GM15510 (cell line): Measurements from ENCODE around the gene DEFB113.

Experiments used
- POLR2A ChIP-seq: IDR thresholded peaks from 3 replicates; pipeline ENCODE4 v1.6.1; 2011; ENCODE audit warnings: borderline replicate concordance; ENCODE audit not compliant: insufficient read length; ENCODE audit errors: extremely low read depth

DEFB113 gene, protein sequence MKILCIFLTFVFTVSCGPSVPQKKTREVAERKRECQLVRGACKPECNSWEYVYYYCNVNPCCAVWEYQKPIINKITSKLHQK

GRCh38 chr6:49969605-49970004 is at the start of gene DEFB113:
DEFB113 (minus strand) TSS chr6:49969625; CDS start chr6:49969625, 0 bp downstream.
- TF ChIP-seq POLR2A, result no peak

- TF ChIP-seq POLR2A, result no peak
These were observed 38.4 kb upstream of the DEFB113 start for GRCh38 chr6:50007819-50008218.

DNA sequence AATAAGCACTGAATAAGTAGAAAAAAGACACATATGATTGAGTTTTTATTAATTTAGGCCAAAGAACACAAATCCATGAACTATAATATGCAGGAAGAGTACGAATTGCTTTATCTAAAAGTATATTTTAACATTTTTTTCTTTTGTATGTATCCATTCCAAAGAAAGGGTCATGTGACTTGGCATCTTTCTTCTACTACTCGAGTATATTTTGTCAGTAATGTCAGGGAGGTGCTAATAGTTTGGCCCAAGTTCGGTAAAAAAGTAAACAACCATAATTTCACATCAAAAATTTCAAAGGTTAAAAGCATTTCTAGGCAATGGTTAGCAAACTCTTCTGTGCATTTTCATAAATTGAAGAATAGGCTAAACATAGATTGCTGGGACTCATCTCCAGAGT is 33.7 kb upstream of the DEFB113 start:
- TF ChIP-seq POLR2A, result no peak

GRCh38 chr6:49995278-49995677 is 25.9 kb upstream of the DEFB113 start:
- no peak for TF ChIP-seq POLR2A

- no peak for TF ChIP-seq POLR2A
These were observed 19.5 kb upstream of the DEFB113 start for GRCh38 chr6:49988900-49989299.

- TF ChIP-seq POLR2A, result no peak
These were observed 18.3 kb upstream of the DEFB113 start for GRCh38 chr6:49987749-49988148.

- no peak for TF ChIP-seq POLR2A
These were observed 17.1 kb upstream of the DEFB113 start for GRCh38 chr6:49986551-49986950.

DNA sequence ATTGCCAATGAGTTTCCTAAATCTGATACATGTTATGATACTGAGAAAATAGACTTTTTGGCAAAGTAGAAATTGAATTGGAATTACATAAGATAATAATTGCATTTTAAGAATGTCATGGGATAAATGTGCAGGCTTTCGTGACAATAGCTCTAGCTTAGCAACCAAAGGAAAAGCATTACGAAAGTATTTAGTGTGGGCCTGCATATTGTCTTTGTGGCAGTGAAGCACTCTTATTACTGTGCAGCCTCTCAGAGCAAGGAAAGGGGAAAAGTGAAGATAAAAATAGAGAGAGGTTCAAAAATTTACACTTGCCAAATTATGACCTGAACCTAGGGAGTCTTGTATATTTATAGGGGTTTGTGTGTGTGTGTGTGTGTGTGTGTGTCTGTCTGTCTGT is 12.6 kb upstream of the DEFB113 start:
- no peak for TF ChIP-seq POLR2A

DNA sequence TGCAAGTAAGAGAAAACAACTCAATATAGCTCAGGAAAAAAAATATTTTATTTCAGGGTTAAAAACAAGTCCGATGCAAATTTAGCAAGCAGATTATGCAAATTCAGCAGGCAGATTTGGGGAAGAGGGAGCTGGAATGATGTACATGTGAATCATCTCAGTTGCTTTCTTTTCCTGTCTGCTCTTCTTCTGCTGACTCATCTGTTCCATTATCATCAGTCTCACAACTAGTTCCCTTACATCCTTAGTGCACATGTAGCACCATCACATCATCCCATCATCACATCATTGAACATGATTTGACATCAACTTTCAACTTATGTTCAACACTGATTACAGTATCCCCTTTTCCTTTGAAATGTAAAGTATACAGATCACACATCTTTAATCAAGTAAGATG is 11.5 kb upstream of the DEFB113 start:
- TF ChIP-seq POLR2A, result no peak

GRCh38 chr6:49979584-49979983 is 10.2 kb upstream of the DEFB113 start:
- no peak for TF ChIP-seq POLR2A

GRCh38 chr6:49978332-49979226 is 9.2 kb upstream of the DEFB113 start:
- TF ChIP-seq POLR2A, result no peak

DNA sequence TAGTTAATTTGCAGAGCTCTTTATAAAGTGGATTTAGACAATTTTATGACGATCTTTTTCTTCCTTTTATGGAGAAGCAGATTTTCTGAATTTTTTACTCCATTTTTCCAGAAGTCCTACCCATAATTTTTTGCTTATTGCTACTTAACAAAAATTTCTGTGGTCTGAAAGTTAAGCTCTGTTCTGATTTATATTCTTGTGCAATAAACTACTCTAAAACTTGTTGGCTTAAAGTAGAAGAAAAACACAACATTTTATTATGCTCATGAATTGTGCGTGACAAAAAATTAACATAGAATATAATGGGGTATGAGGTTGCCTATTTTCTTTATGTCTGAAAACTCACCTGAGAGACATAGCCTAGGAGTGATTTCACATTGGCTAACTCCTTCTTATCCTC is 2.6 kb downstream of the DEFB113 start:
- TF ChIP-seq POLR2A, result no peak

DNA sequence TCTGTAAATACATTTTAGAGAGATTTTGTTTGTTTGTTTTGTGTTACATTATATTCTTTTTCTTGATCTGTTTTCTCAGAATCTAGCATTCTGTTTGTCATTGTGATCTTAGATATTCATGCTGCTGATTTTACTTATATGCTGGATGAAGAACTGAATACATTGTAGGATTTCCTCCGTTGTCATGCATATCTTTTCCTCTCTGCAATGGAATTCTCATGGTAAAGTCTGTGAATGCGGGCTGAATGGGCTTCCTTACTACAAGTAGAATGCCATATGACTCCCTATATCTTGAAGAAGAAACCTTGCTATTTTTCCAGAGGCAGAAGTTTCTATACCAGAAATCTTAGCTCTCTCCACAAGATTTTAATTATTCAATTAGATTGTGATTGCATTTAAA is 3.1 kb downstream of the DEFB113 start:
- no peak for TF ChIP-seq POLR2A

DNA sequence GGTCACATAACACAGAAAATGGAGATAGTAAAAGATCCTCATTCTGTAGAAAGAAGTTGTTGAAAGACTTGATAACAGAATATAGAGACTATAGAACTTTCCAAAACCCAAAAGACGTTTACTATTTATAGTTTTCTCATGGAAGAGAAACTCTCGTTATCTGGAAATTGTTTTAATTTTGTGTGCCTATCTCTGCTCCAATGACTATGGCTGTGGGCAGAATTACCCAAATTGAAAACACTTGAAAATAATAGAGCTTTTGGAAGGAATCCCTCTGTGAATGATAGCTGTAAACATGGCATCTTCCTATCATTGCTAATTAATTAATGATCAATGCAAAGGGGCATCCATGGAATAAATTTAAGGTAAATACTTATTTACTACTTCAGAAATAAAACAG is 5.4 kb downstream of the DEFB113 start, which contains the start of gene DEFB114:
DEFB114 (minus strand) TSS at position 101 of the 400 bp plus-strand sequence; CDS start at position 42, 59 bp downstream.
- no peak for TF ChIP-seq POLR2A

DNA sequence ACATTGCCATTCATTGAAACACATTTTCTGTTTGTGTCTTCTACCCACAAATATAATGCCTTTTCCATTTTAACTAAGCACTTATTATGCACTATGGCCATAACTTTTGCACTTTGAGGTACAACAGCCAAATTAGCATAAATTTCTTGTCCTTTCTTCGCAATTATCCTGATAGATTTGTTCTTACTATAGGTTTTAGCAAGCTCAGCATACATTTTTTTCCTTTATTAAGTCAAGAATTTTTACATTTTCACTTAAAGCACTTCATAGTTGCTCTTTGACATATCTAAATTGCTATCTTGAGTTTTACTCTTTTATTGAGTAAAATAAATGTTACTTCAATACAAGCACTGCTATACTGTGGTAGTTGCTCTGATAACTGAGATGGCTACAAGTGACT is 11.2 kb downstream of the DEFB113 start:
- TF ChIP-seq POLR2A, result no peak

GRCh38 chr6:49955847-49956246 is 13.6 kb downstream of the DEFB113 start:
- TF ChIP-seq POLR2A, result no peak
